T47D (cell line): ENCODE data around the gene BRPF1.

Experiments
- DNase-seq, 2 experiments: peaks; one replicate each; pipeline versions ENCODE4 v3.0.0 to v3.0.0-alpha.2; 2011 to 2012; ENCODE audit warnings: low read depth in 1 of 2, low spot score in 1 of 2
- JUND ChIP-seq: IDR thresholded peaks from 2 replicates; pipeline ENCODE4 v1.6.1; 2012; ENCODE audit warnings: low read depth
- in situ Hi-C: cut with HindIII; loops from 2 replicates; pipeline ENCODE4 v1.10.0; 2016; ENCODE audit warnings: low sequenced_read_pairs, low pct_unique_long_range_greater_than_20kb

Gene BRPF1

DNA sequence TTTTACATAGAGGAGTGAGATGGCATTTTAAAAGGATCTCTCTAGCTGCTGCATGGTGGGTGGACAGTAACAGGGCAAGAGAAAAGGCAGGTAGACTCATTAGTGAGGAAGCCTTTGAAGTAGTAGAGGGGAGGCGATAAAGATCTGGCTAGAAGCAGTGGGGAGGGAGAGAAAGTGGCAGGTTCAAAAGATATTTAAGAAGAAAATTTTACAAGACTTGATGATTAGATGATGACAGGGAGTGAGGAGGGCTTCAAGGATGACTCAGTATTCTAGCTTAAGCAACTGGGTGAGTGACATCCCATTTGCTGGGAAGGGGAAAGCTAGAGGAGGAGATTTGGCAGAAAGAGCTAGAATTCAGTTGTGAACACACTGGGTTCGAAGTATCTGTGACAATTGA is 3.8 kb upstream of the BRPF1 start:
- in situ Hi-C loops: no loop called here
- no peak for TF ChIP-seq JUND

GRCh38 chr3:9729419-9729818 is 2.1 kb upstream of the BRPF1 start:
- no peak for DNase-seq
- TF ChIP-seq JUND: no peak
- in situ Hi-C loops: no loop called here

More for the DNA sequence above, 3.8 kb upstream of the BRPF1 start:
- no peak for DNase-seq

DNA sequence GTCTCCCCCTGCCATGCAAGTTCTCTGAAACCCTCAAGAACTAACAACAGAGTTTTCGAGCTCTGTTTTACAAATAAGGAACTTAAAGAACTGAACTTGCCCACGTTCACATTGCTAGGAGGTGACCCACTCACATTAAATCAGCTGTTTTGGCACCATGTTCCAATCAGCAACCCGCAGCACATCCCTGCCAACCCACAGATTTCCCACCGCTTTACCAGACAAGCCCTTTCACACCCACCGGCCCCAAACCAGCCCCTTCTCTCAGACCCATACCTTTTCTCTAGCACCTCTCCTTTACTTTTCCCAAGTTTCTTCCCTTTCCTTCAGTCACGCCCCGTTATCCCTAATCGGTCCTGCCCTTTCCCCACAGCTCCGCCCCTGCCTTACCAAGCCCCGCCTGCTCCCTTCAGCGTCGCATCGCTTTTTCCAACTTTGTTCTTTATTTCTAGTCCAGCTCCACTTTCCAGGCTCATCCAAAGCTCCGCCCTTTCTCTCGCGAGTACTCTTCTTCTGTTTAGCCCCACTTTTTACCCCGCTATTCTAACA is 804 bp upstream of the BRPF1 start:
- in situ Hi-C loops: no loop called here

DNA sequence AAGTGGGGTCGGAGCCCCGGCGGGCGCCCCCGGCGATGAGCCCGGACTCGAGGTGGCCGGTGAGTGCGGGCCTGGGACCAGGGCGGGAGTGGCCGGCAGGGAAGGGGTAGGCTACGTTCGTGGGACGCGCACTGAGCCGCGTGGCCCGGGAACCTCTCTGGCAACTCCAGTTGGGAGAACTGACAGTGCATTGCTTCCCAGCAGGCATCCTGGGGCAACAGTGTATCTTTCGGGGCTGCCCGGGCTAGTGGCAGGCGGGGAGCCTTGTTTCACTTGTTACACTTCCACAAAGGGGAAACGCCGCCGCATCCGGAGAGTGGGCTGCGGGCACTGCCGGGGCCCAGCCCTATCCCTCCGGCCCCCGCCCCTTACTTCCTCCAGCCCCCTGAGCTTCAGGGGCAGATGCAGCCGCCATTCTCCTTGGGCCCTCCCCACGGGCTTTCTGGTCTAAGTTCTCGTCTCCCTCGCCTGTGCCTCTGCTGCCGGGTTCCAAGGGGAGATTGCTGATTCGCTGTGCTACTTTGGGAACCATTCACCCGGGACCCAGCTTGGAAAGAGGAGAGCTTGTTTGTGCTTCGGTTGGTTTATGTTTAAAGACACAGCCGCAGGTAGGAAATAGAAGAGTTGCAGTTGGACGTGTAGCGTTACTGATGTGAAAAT is 675 bp downstream of the BRPF1 start:
- peak in 1 of 2 experiments; percentile 5 for DNase-seq
- in situ Hi-C loops: no loop called here
- TF ChIP-seq JUND: no peak

More for the DNA sequence above, 804 bp upstream of the BRPF1 start:
- TF ChIP-seq JUND: no peak
- peak in 1 of 2 experiments; percentile 67 for DNase-seq

GRCh38 chr3:9732740-9733115 is 1.2 kb downstream of the BRPF1 start:
- in situ Hi-C loops: no loop called here
- peak in 1 of 2 experiments; percentile 37 for DNase-seq
- TF ChIP-seq JUND: no peak

DNA sequence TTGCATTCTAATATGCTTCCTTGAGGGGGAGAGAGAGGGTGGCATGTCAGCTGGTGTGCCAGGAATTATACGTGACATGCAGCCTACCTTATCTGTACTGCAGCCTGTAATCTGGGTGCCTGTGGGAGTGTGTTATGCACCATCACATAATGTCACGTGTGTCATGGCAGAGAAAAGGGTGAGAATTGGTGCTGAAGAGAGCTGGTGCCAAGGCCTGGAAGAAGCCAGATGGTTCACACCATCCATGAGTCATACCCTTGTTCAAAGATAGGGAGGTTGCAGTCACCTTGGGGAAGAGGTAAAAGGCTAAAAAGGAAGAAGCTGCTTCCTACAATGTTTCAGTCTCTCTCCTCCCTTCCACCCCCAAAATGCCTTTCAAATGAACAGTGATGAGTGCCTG is 5.3 kb downstream of the BRPF1 start:
- in situ Hi-C loops: no loop called here
- DNase-seq: no peak
- no peak for TF ChIP-seq JUND

GRCh38 chr3:9739181-9739580 is 7.6 kb downstream of the BRPF1 start:
- in situ Hi-C loops: no loop called here
- no peak for DNase-seq
- no peak for TF ChIP-seq JUND

DNA sequence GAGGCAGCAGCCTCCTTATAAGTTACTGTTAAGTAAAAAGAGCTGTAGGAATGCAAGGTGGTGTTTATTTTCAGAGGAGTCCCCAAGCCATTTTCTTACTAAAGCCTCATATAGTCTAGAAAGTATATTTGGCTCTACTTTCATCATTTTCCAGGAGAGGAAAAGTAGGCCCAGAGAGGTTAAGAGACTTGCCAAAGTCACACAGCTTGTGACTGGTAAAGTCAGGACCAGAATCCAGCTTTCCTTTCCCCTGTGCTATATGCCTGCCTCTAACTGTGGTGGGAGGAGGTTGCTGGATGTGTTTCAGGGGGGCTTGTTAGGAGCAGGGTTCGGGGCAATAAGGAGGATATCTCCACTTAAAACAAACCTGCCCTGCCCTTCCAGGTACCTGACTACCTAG is 11.0 kb downstream of the BRPF1 start:
- no peak for TF ChIP-seq JUND
- no peak for DNase-seq
- in situ Hi-C loops: no loop called here

DNA sequence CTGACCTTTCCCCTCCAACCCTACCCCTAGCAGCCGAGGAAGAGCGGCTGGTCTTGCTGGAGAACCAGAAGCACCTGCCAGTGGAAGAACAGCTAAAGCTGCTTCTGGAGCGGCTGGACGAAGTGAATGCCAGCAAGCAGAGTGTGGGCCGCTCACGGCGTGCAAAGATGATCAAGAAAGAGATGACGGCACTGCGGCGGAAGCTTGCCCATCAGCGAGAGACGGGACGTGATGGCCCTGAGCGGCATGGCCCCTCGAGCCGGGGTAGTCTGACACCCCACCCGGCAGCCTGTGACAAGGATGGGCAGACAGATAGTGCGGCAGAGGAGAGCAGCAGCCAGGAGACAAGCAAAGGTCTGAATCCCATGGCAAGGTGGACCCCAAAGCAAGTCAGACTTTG is 12.0 kb downstream of the BRPF1 start:
- in situ Hi-C loops: no loop called here

DNA sequence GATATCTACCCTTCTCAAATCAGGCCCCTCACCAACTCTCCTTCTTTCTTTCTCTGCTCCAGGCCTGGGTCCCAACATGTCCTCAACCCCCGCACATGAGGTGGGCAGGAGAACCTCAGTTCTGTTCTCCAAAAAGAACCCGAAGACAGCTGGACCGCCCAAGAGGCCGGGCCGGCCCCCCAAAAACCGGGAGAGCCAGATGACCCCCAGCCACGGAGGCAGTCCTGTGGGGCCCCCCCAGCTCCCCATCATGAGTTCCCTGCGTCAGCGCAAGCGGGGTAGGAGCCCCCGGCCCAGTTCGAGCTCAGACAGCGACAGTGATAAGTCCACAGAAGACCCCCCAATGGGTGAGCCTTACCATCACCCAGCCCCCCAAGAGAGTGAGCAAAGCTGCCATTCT is 12.6 kb downstream of the BRPF1 start:
- DNase-seq: no peak
- in situ Hi-C loops: no loop called here
- TF ChIP-seq JUND: no peak

More for the DNA sequence above, 12.0 kb downstream of the BRPF1 start:
- no peak for TF ChIP-seq JUND
- DNase-seq: no peak

DNA sequence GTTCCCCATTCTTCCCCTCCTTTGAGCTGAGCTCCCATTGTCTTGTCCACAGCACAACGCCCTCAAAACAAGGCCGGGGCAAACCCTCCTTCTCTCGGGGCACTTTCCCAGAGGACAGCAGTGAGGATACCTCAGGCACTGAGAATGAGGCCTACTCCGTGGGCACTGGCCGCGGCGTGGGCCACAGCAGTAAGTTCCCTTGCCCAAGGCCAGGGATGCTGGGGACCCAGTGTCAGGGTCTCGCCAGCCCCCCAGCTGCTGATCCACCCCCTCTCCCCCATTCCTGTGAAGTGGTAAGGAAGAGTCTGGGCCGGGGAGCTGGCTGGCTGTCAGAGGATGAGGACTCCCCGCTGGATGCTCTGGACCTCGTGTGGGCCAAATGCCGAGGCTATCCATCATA is 14.0 kb downstream of the BRPF1 start:
- in situ Hi-C loops: no loop called here
- no peak for DNase-seq
- TF ChIP-seq JUND: no peak

- DNase-seq: no peak
- in situ Hi-C loops: no loop called here
- no peak for TF ChIP-seq JUND
Observed at GRCh38 chr3:9746330-9746729, 14.8 kb downstream of the BRPF1 start.

GRCh38 chr3:9747267-9747666 is 15.7 kb downstream of the BRPF1 start:
- in situ Hi-C loops: no loop called here
- DNase-seq: no peak
- no peak for TF ChIP-seq JUND

DNA sequence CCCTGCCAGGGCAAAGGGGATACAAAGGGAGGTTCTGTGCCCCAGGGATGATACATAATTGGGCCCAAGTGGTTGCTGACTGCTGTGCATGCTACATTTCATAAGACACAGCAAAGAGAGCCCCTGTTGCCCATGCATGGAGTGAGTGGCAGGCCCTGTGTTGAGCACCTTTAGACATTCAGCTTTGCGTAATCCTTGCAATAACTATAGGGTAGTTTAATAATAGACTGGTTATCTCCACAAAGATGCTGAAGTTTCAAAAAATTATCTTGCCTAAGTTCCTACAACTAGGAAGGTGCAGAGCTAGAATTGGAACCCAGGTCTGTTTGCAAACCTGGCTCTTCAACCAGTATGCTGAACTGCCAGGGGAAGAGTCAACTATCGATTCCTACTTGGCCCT is 16.5 kb downstream of the BRPF1 start:
- TF ChIP-seq JUND: no peak
- no peak for DNase-seq
- in situ Hi-C loops: no loop called here
